ENCODE data around the gene CTNND2. TPM values are rescaled to one million over a fixed set of nuclear protein-coding genes. Genes with fewer than 3 reads are reported as not detected.

CTNND2 gene
- total RNA-seq, 4 donors from 2014 or later, result 1.3 to 2.5 (median 2.1) TPM

- Histone ChIP-seq H3K27ac (replicated peaks in 1 of 4) (no peak overlapping the region), H3K36me3 (no peaks in the 10 kb centered on the region), H3K27me3 (peaks cover 0 to 29% (median 4%) of the 10 kb centered on the region in 4 donors), H3K9me3 (no peaks in the 10 kb centered on the region), H3K4me3 (no peak overlapping the region), H3K4me1 (peaks cover 3 to 9% (median 5%) of the 10 kb centered on the region in 4 donors)
- intact Hi-C loops (cut with DNase I), result no loop called here
- no peak for DNase-seq (ENCODE audit: extremely low spot score)
- WGBS, result 88% methylated on average over 2 of the region's 2 CpGs
- TF ChIP-seq EP300 (IDR thresholded peaks at IDR 0.05), result no peak
- no peak for TF ChIP-seq CTCF (IDR thresholded peaks at IDR 0.05)
- TF ChIP-seq POLR2AphosphoS5 (IDR thresholded peaks at IDR 0.05), result no peak
- no peak for TF ChIP-seq POLR2A (IDR thresholded peaks at IDR 0.05; ENCODE audit: low read depth)
Measured at GRCh38 chr5:10985721-10986110, 918.5 kb downstream of the CTNND2 start.

GRCh38 chr5:10985091-10985720 lies 919.0 kb downstream of the CTNND2 start:
- WGBS, result 92% methylated on average over 4 of the region's 4 CpGs
- no peak for DNase-seq (ENCODE audit: extremely low spot score)

GRCh38 chr5:10984021-10984715 lies 920.1 kb downstream of the CTNND2 start:
- 62% methylated on average over 10 of the region's 10 CpGs for WGBS
- intact Hi-C loops (cut with DNase I), result no loop called here
- TF ChIP-seq EP300 (IDR thresholded peaks at IDR 0.05), result no peak
- TF ChIP-seq POLR2A (IDR thresholded peaks at IDR 0.05; ENCODE audit: low read depth), result no peak
- no peak for TF ChIP-seq POLR2AphosphoS5 (IDR thresholded peaks at IDR 0.05)
- no peak for TF ChIP-seq CTCF (IDR thresholded peaks at IDR 0.05)

More at GRCh38 chr5:10985091-10985720, 919.0 kb downstream of the CTNND2 start:
- H3K27ac ChIP-seq (replicated peaks in 1 of 4), result no peak overlapping the region
- peaks cover 3 to 9% (median 5%) of the 10 kb centered on the region in 4 donors for H3K4me1 ChIP-seq
- no peak overlapping the region for H3K4me3 ChIP-seq
- no peaks in the 10 kb centered on the region for H3K9me3 ChIP-seq
- H3K27me3 ChIP-seq, result peaks cover 0 to 28% (median 4%) of the 10 kb centered on the region in 4 donors
- intact Hi-C loops (cut with DNase I), result no loop called here
- TF ChIP-seq CTCF (IDR thresholded peaks at IDR 0.05) (no peak), POLR2A (IDR thresholded peaks at IDR 0.05; ENCODE audit: low read depth) (no peak), EP300 (IDR thresholded peaks at IDR 0.05) (no peak), POLR2AphosphoS5 (IDR thresholded peaks at IDR 0.05) (no peak)
- no peaks in the 10 kb centered on the region for H3K36me3 ChIP-seq

GRCh38 chr5:10982626-10983025 lies 921.6 kb downstream of the CTNND2 start:
- H3K27me3 ChIP-seq, result peaks cover 0 to 12% (median 1%) of the 10 kb centered on the region in 4 donors
- H3K9me3 ChIP-seq, result no peaks in the 10 kb centered on the region
- no peaks in the 10 kb centered on the region for H3K36me3 ChIP-seq
- 65% methylated on average over 3 of the region's 3 CpGs for WGBS
- intact Hi-C loops (cut with DNase I), result no loop called here
- H3K27ac ChIP-seq (replicated peaks in 1 of 4), result no peak overlapping the region
- no peak for DNase-seq (ENCODE audit: extremely low spot score)
- no peak overlapping the region for H3K4me3 ChIP-seq
- peaks cover 0 to under 1% (median 0%) of the 10 kb centered on the region in 4 donors for H3K4me1 ChIP-seq
- TF ChIP-seq POLR2AphosphoS5 (IDR thresholded peaks at IDR 0.05) (no peak), POLR2A (IDR thresholded peaks at IDR 0.05; ENCODE audit: low read depth) (no peak), CTCF (IDR thresholded peaks at IDR 0.05) (no peak), EP300 (IDR thresholded peaks at IDR 0.05) (no peak)

More at GRCh38 chr5:10984021-10984715, 920.1 kb downstream of the CTNND2 start:
- Histone ChIP-seq H3K27me3 (peaks cover 0 to 24% (median 4%) of the 10 kb centered on the region in 4 donors), H3K9me3 (no peaks in the 10 kb centered on the region), H3K4me1 (peaks cover 3 to 8% (median 5%) of the 10 kb centered on the region in 4 donors), H3K36me3 (no peaks in the 10 kb centered on the region), H3K4me3 (no peak overlapping the region), H3K27ac (replicated peaks in 1 of 4) (no peak overlapping the region)
- no peak for DNase-seq (ENCODE audit: extremely low spot score)

Data from esophagus muscularis mucosa (tissue), 4 donors.